Upper lobe of left lung (tissue), 4 donors: ENCODE results near the gene GOLGA6L26.
"Not testable (repeated sequence)": the region's sequence is repeated elsewhere in the genome, so short reads cannot be mapped to it uniquely, and the experiment has no call there.

ENCODE experiments used
- EP300 ChIP-seq, 4 donors: sonication (generic); formaldehyde crosslinking; IDR thresholded peaks; one replicate each; pipeline ENCODE4 v1.5.1; 2017; ENCODE audit warnings: antibody characterized with exemption in 4 of 4, control low read depth in 2 of 4
- POLR2A ChIP-seq, 4 donors: fragments of 450-650 bp; IDR thresholded peaks; one replicate each; pipeline ENCODE4 v1.5.1; 2016 to 2017; ENCODE audit warnings: antibody characterized with exemption in 4 of 4, mild to moderate bottlenecking in 2 of 4
- POLR2AphosphoS5 ChIP-seq, 2 donors: sonication (generic); formaldehyde crosslinking; IDR thresholded peaks; one replicate each; pipeline ENCODE4 v1.5.1; 2017; ENCODE audit warnings: antibody characterized with exemption in 2 of 2
- TF ChIP-seq, protein P1 (sequence below), 6 experiments: fragments of 450-650 bp in 4 of 6; fragments of 200-600 bp in 2 of 6; sonication (generic) in 2 of 6; IDR thresholded peaks; one replicate each; pipeline ENCODE4 v1.5.1; 2016 to 2019; ENCODE audit warnings: antibody characterized with exemption in 6 of 6

DNA sequence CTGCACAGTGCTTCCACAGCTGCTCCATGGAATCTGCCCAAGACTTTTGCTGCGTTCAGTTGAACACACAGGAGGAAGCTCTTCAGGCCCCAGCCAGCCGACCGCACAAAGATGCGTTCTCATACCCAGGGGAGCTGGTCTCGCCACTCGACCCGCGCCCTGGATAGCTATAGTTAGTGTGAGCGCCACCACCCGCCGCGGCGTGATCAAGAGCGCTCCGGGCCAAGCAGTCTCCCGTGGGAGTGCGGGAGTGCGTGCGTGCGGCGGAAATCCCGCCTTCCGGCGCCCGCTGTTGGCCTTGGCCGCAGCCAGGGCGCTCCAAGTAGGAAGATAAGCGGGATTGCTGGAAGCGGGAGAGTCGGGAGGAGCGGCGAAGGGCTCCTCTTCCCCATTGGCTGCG is 30.8 kb downstream of the GOLGA6L26 start:
- TF ChIP-seq, protein P1, sequence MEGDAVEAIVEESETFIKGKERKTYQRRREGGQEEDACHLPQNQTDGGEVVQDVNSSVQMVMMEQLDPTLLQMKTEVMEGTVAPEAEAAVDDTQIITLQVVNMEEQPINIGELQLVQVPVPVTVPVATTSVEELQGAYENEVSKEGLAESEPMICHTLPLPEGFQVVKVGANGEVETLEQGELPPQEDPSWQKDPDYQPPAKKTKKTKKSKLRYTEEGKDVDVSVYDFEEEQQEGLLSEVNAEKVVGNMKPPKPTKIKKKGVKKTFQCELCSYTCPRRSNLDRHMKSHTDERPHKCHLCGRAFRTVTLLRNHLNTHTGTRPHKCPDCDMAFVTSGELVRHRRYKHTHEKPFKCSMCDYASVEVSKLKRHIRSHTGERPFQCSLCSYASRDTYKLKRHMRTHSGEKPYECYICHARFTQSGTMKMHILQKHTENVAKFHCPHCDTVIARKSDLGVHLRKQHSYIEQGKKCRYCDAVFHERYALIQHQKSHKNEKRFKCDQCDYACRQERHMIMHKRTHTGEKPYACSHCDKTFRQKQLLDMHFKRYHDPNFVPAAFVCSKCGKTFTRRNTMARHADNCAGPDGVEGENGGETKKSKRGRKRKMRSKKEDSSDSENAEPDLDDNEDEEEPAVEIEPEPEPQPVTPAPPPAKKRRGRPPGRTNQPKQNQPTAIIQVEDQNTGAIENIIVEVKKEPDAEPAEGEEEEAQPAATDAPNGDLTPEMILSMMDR (IDR thresholded peaks at IDR 0.05): not testable (repeated sequence)
- not testable (repeated sequence) for TF ChIP-seq POLR2A, POLR2AphosphoS5, EP300 (IDR thresholded peaks at IDR 0.05)
